Activated CD4-positive, alpha-beta T cell treated with anti-CD3 and anti-CD28 coated beads, Interleukin-2, amount 10 ng/mL, durations not matched to agents 7 days and 5 days (primary cell): ENCODE results near the gene DNAAF9. TPM values are rescaled to one million over a fixed set of nuclear protein-coding genes. Genes with fewer than 3 reads are reported as not detected.

Experiments used
- CTCF ChIA-PET: fragments of 350-600 bp; sonication (Branson Sonifier 250); formaldehyde crosslinking; loops from one replicate; lab custom pipeline; 2021; ENCODE audit warnings: antibody characterized with exemption; lab: Charles Lee
- POLR2A ChIA-PET: fragments of 350-600 bp; sonication (Branson Sonifier 250); formaldehyde crosslinking; loops from one replicate; lab custom pipeline; 2021; ENCODE audit warnings: antibody characterized with exemption; lab: Charles Lee
- DNase-seq: peaks from one replicate; pipeline ENCODE4 v3.0.0-alpha.2; 2020
- H3K27ac Mint-ChIP-seq: one replicate; pipeline ENCODE4 v1.8.0; 2021; ENCODE audit warnings: mild to moderate bottlenecking, moderate library complexity, mixed read lengths
- H3K27me3 Mint-ChIP-seq: one replicate; pipeline ENCODE4 v1.8.0; 2021; ENCODE audit warnings: mixed read lengths
- H3K36me3 Mint-ChIP-seq: one replicate; pipeline ENCODE4 v1.8.0; 2021; ENCODE audit warnings: low read depth, mixed read lengths
- H3K4me1 Mint-ChIP-seq: one replicate; pipeline ENCODE4 v1.8.0; 2021; ENCODE audit warnings: mixed read lengths
- H3K4me3 Mint-ChIP-seq: one replicate; pipeline ENCODE4 v1.8.0; 2021; ENCODE audit warnings: mild to moderate bottlenecking, moderate library complexity, mixed read lengths
- H3K9me3 Mint-ChIP-seq: one replicate; pipeline ENCODE4 v1.8.0; 2021; ENCODE audit warnings: mixed read lengths
- total RNA-seq, 2 experiments: library from RNA; stranded (reverse); gene quantifications; one replicate each; pipeline ENCODE4 v1.2.3, GENCODE V29; 2021

The DNAAF9 gene
- total RNA-seq, 2 experiments from 2014 or later = 1.9 to 2.4 TPM

DNA sequence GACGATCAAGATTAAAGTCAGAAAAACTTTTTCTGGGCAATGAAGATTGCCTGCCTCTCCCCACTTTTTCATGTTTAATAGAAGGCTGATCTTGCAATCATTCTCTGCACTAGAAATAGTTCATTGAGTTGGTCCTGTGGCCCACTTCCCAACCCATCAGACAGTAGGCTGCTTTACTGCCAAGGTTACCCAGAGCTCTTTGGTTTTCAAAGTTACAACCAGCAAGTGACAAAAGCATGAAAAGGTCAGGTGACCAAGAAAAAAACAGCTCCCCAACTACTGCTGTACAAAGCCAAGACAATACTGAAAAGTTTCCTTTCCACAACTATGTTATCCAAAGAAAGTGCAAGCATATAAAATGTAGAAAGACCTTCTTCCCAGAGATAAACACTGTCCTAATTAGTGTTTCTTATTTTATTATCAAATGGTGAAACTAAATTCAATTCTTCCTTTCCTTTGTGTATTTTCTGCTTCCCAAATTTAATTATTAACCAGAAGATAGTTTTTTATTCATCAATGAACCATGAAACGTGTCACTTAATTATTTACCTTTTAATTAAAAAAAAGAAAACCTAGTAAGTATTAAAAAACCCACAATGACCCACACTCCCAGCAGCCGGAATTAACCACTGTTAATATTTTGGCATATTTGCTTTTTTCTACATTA, 16.6 kb downstream of the DNAAF9 start:
- Mint-ChIP-seq H3K9me3 (peaks cover 4% of the 10 kb centered on the region), H3K4me1 (peaks cover 5% of the 10 kb centered on the region), H3K27ac (no peak overlapping the region), H3K4me3 (no peak overlapping the region), H3K27me3 (peaks cover 4% of the 10 kb centered on the region), H3K36me3 (peaks cover 4% of the 10 kb centered on the region)
- DNase-seq = no peak
- ChIA-PET CTCF (interaction anchor here (1.8 kb wide), 1 partner anchor 13 kb away, joined by 6 read pairs; no protein-coding TSS in a partner anchor), POLR2A (no interaction called here)

DNA sequence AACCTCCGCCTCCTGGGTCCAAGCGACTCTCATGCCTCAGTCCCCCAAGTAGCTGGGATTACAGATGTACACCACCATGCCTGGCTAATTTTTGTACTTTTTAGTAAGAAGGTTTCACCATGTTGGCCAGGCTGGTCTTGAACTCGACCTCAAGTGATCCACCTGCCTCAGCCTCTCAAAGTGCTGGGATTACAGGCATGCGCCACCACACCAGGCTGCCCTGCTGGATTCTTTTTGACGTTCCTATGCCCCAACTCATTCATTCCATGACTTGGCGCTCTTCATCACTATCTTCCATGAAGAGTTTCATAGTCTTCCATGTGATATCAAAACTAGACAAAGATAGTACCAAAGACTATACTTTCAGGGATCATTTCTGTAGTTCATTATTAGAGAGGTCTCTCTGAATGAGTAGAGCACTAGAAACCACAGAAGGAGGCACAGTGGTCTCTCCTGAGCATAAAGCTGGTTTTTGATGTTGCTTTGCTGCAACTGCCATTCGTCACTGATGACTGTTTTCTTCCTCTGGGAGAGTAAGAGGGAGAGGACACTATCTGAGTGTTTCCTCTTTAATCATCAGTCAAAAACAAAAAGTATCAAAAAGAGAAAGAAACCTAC, 23.5 kb downstream of the DNAAF9 start:
- peaks cover 21% of the 10 kb centered on the region for H3K4me1 Mint-ChIP-seq
- peaks cover 4% of the 10 kb centered on the region for H3K36me3 Mint-ChIP-seq

DNA sequence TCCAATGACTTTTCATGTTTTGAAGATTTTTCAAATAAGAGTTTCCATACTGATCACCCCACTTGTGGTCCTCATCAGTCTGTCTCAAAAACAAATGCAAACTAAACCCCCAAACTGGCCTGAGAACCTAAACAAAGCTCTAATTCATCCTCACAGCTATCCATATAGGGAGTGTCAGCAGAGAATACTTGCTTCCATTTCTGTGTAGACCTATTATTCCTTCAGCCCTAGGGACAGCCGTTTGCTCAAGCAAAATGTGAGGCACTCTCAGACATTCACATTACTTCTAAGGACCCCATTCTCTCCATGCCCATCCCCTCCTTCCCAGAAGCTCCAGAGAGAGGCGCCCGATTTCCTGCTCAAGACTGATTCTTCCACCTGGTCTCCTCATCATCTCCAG, 24.6 kb downstream of the DNAAF9 start:
- ChIA-PET CTCF (interaction anchor here (0.9 kb wide), 1 partner anchor 16 kb away, joined by 3 read pairs; no protein-coding TSS in a partner anchor), POLR2A (no interaction called here)
- peaks cover 2% of the 10 kb centered on the region for H3K36me3 Mint-ChIP-seq
- peaks cover 5% of the 10 kb centered on the region for H3K9me3 Mint-ChIP-seq
- no peak overlapping the region for H3K4me3 Mint-ChIP-seq
- H3K27me3 Mint-ChIP-seq = peaks cover 4% of the 10 kb centered on the region
- H3K4me1 Mint-ChIP-seq = peaks cover 18% of the 10 kb centered on the region
- no peak overlapping the region for H3K27ac Mint-ChIP-seq
- DNase-seq = no peak

More for the DNA sequence above, 23.5 kb downstream of the DNAAF9 start:
- H3K27me3 Mint-ChIP-seq = peaks cover 4% of the 10 kb centered on the region
- no peak for DNase-seq
- H3K4me3 Mint-ChIP-seq = no peak overlapping the region
- CTCF ChIA-PET = interaction anchor here (0.6 to 0.7 kb wide), 2 partner anchors 228 to 411 kb away, joined by 3 read pairs; no protein-coding TSS in a partner anchor
- H3K9me3 Mint-ChIP-seq = peaks cover 5% of the 10 kb centered on the region
- POLR2A ChIA-PET = no interaction called here
- no peak overlapping the region for H3K27ac Mint-ChIP-seq

DNA sequence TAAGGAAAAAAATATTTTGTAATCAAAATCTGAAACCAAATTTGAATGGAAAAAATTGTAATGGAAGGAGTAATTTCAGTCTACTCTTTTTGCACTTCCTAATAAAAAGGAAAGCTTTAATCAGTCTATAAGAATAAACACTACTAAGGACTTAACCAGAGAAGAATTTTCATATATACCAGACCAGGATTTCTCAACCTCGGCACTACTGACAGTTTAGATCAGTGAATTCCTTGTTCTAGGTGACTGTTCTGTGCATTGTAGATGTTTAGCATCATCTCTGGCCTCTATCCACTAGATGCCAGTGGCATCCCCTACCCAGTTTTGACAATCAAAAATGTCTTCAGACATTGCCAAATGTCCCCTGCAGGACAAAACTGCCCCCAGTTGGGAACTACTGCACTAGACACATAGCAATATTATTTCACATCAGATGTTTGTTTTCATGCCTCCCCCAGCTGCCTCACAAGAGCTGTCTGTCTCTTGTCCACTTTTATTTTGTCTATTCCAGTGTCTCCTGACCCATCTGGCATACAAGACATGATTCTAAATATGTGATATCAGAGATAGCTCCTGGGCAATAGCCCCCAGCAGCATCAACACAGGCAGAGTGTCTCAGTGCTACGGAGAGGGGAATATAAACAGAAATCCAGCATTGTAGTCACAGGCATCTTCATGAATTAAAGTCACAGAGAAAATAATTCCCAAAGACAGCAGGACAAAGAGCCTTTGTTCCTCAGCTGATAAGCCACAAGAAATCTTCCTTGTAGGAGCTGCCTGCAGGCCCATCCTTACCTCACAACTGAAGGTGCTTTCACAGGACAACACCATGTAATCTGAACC, 27.0 kb downstream of the DNAAF9 start:
- POLR2A ChIA-PET = no interaction called here
- H3K36me3 Mint-ChIP-seq = no peaks in the 10 kb centered on the region
- peaks cover 18% of the 10 kb centered on the region for H3K4me1 Mint-ChIP-seq
- H3K27ac Mint-ChIP-seq = no peak overlapping the region
- H3K4me3 Mint-ChIP-seq = no peak overlapping the region
- H3K27me3 Mint-ChIP-seq = no peaks in the 10 kb centered on the region
- DNase-seq = no peak
- CTCF ChIA-PET = no interaction called here
- H3K9me3 Mint-ChIP-seq = peaks cover 3% of the 10 kb centered on the region

DNA sequence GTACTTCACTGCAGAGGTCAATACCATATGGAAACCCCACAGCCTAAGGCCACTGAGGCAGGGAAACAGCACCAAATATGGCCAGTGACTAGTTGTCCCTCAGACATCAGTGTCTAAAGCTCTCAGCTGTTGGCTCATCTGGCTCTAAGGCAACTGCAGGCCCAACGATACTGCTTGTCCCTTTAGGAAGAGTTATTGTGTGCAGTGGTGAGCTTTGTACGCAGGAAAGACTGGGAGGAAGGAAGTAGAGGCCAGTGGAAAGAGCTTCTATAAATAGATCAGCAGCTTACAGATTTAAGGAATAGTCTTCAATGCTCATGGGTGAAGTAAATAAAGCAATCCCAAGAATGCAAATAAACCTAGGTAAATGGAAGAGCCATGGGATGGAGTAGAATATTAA, 29.3 kb downstream of the DNAAF9 start:
- Mint-ChIP-seq H3K27ac (no peak overlapping the region), H3K36me3 (peaks cover 4% of the 10 kb centered on the region), H3K4me3 (no peak overlapping the region), H3K9me3 (no peaks in the 10 kb centered on the region), H3K27me3 (no peaks in the 10 kb centered on the region), H3K4me1 (no peaks in the 10 kb centered on the region)
- POLR2A ChIA-PET = no interaction called here
- CTCF ChIA-PET = no interaction called here
- DNase-seq = no peak

DNA sequence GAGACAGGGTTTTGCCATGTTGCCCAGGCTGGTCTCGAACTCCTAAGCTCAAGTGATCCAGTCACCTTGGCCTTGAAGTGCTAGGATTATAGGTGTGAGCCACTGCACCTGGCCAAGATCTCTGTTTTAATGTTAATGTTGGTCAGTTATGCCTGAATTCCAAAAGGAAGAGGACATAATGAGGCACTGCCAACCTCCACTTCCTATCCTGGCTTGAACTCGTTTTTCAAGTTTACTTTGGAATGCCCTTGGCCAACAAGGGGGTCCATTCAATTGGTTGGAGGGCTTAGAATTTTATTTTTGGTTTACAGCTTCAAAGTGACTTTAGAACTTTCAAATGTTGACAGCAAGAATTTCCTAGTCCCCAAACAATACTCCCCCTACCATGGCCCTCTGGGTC, 29.8 kb downstream of the DNAAF9 start:
- Mint-ChIP-seq H3K27me3 (no peaks in the 10 kb centered on the region), H3K4me3 (no peak overlapping the region), H3K36me3 (peaks cover 4% of the 10 kb centered on the region), H3K27ac (no peak overlapping the region), H3K4me1 (no peaks in the 10 kb centered on the region), H3K9me3 (no peaks in the 10 kb centered on the region)
- ChIA-PET POLR2A (no interaction called here), CTCF (interaction anchor here (0.8 kb wide), 1 partner anchor 119 kb away, joined by 3 read pairs; no protein-coding TSS in a partner anchor)
- DNase-seq = no peak

DNA sequence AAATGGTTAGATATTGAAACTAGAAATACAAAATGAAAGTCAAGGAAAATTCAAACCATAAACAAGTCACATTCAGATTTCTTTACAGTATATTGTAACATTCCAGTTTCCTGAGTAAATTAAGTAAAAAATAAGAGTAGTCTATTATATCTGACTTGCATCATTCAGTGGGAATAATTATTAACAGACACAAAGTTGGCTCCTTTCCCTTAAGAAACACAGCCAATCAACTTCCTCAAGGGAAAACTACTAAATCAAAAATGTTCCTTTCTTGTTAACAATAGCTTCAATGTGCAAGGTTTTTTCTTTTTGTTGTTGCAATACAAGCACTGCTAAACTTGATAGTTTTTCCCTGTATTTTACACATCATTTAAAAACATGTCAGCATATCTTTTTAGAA, 33.2 kb downstream of the DNAAF9 start:
- Mint-ChIP-seq H3K36me3 (peaks cover 8% of the 10 kb centered on the region), H3K27ac (no peak overlapping the region), H3K27me3 (no peaks in the 10 kb centered on the region), H3K4me3 (no peak overlapping the region), H3K4me1 (peaks cover 4% of the 10 kb centered on the region), H3K9me3 (peaks cover 2% of the 10 kb centered on the region)
- DNase-seq = no peak
- CTCF ChIA-PET = no interaction called here
- POLR2A ChIA-PET = no interaction called here

DNA sequence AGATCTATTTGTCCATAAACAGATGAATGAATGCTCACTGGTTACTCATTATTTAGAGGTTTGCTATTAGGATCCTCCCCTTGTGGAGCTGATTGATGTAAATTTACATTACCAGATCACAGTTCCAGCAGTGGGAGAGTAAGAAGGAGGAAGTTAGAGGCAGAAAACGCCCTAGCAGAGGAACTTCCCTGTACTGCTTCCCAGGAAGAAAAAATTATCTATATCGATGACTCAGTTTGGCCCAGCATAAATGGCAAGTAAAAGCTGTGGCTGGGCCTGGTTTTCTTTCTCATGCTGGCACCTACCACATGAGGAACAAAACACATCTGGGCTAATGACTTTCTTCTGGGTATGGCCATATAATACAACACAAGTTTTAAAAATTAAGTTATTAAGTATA, 35.7 kb downstream of the DNAAF9 start:
- Mint-ChIP-seq H3K27ac (no peak overlapping the region), H3K4me1 (peaks cover 16% of the 10 kb centered on the region), H3K36me3 (peaks cover 8% of the 10 kb centered on the region), H3K4me3 (no peak overlapping the region), H3K27me3 (no peaks in the 10 kb centered on the region), H3K9me3 (peaks cover 2% of the 10 kb centered on the region)
- ChIA-PET CTCF (interaction anchor here (1.2 kb wide), 1 partner anchor 21 kb away, joined by 3 read pairs; no protein-coding TSS in a partner anchor), POLR2A (no interaction called here)
- DNase-seq = no peak

DNA sequence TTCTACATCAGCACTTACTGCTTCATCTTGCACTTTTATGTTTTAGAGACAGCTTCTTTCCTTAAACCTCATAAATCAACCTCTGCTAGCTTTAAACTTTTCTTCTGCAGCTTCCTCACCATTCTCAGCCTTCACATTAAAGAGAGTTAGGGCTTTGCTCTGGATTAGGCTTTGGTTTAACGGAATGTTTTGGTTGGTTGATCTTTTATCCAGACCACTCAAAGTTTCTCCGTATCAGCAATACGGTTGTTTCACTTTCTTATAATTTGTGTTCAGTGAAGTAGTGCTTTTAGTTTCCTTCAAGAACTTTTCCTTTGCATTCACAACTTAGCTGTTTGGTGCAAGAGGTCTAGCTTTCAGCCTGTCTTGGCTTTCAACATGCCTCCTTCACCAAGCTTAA, 40.4 kb downstream of the DNAAF9 start:
- ChIA-PET POLR2A (no interaction called here), CTCF (interaction anchor here (0.7 to 1.4 kb wide), 2 partner anchors 12 to 34 kb away, joined by 3 read pairs; no protein-coding TSS in a partner anchor)
- Mint-ChIP-seq H3K4me3 (peak overlapping the region; percentile 56), H3K4me1 (peaks cover 13% of the 10 kb centered on the region), H3K27ac (peak overlapping the region; percentile 79), H3K27me3 (no peaks in the 10 kb centered on the region), H3K36me3 (peaks cover 5% of the 10 kb centered on the region), H3K9me3 (peaks cover 2% of the 10 kb centered on the region)
- no peak for DNase-seq

DNA sequence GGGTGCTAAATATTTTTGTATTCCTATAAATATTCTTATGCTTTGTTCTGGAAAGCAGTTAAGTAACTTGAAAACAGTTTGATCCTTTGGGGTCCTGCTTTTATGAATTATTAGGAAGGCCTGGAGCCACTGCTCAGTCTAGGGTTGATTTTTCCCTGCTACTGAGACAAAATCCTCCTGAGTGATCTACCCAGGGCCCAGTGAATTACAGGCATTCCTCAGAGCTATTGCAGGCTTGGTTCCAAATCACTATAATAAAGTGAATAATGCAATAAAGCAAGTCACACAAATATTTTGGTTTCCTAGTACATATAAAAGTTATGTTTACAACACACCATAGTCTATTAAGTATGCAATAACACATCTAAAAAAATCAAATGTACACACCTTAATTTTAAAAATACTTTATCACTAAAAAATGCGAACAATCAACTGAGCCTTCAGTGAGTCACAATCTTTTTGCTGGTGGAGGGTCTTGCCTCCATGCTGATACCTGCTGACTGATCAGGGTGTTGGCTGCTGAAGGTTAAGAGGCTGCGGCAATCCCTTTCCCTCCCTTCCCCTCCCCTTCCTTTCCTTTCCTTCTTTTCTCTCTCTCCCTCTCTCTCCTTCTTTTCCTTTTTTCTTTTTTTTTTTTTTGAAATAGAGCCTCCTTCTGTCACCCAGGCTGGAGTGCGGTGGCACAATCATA, 43.0 kb downstream of the DNAAF9 start:
- Mint-ChIP-seq H3K4me1 (peaks cover 13% of the 10 kb centered on the region), H3K27ac (no peak overlapping the region), H3K9me3 (no peaks in the 10 kb centered on the region), H3K27me3 (no peaks in the 10 kb centered on the region), H3K4me3 (no peak overlapping the region), H3K36me3 (no peaks in the 10 kb centered on the region)
- POLR2A ChIA-PET = no interaction called here
- CTCF ChIA-PET = no interaction called here
- no peak for DNase-seq

DNA sequence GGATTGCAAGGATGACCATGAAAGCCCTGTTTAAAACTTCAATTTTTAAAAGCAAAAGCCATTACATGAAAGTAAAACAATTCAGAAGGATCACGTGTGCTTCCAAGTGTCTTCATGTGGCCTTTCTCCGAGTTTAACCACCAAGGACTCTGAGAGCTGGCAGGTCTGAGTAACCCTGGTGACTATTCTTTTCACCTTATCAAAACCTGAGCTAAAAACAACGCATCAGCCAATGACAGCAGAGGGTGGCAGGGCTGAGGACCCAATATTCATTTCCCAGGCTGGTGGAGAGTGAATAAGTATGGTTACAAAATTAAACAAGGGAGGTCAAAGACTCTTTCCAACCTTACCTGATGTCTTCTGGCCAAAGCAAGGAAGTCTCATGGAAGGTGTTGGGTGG, 46.7 kb downstream of the DNAAF9 start:
- Mint-ChIP-seq H3K27me3 (no peaks in the 10 kb centered on the region), H3K4me3 (no peak overlapping the region), H3K9me3 (no peaks in the 10 kb centered on the region), H3K4me1 (peaks cover 1% of the 10 kb centered on the region), H3K27ac (no peak overlapping the region), H3K36me3 (no peaks in the 10 kb centered on the region)
- no peak for DNase-seq
- ChIA-PET POLR2A (no interaction called here), CTCF (interaction anchor here (0.5 kb wide), 1 partner anchor 102 kb away, joined by 5 read pairs; no protein-coding TSS in a partner anchor)

DNA sequence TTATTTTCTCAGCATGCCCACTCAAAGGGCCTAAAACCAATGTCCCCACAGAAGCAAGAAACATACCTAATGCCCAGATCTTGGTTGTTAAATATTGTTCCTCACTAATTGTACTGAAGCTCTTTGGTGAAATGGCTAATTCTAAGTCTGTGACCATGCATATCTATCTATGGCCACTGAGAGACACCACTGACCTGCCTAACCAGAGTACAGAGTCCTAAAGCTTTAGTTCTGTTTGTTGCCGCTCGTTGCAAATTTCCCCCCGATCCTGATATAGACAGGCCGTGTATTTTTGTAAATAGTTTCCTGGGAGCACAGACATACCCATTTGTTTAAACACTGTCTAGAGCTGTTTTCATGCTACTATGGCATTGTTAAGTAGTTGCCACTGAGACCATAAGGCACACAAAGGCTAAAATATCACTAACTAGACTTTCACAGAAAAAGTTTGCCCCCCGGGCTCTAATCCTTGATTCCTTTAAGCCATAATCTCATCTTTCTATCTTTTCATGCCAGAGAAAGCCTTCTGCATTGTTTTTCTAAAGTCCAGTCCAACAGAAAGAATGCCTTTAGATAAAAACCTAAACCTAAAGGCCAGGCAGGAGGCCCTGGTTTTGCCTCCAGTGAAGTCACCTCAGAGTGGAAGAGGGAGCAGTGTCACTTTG, 48.7 kb downstream of the DNAAF9 start:
- Mint-ChIP-seq H3K4me1 (peaks cover 1% of the 10 kb centered on the region), H3K36me3 (no peaks in the 10 kb centered on the region), H3K27me3 (no peaks in the 10 kb centered on the region), H3K27ac (no peak overlapping the region), H3K9me3 (no peaks in the 10 kb centered on the region), H3K4me3 (no peak overlapping the region)
- CTCF ChIA-PET = interaction anchor here (0.6 kb wide), 1 partner anchor 37 kb away, joined by 3 read pairs; no protein-coding TSS in a partner anchor
- no peak for DNase-seq
- POLR2A ChIA-PET = interaction anchor here (0.5 kb wide), 1 partner anchor 180 kb away, joined by 9 read pairs; no protein-coding TSS in a partner anchor
